HCT116 (cell line): Measurements from ENCODE around the gene MERTK.

Experiments
- ATF3 ChIP-seq: IDR thresholded peaks from 2 replicates; pipeline ENCODE4 v1.6.1; 2012
- CBX3 ChIP-seq: IDR thresholded peaks from 2 replicates; pipeline ENCODE4 v1.6.1; 2012; ENCODE audit warnings: low read depth
- CTCF ChIP-seq, 3 experiments: fragments of 200-600 bp in 1 of 3; sonication (generic) in 1 of 3; IDR thresholded peaks in 2 of 3; conservative IDR thresholded peaks in 1 of 3; 2 replicates each; pipeline ENCODE4 v1.5.1; 2012 to 2017; ENCODE audit warnings: low read depth in 2 of 3, low read length in 2 of 3, antibody characterized with exemption in 1 of 3, borderline replicate concordance in 1 of 3, control low read depth in 1 of 3, mild to moderate bottlenecking in 1 of 3, mixed read lengths in 1 of 3, mixed run types in 1 of 3, moderate library complexity in 1 of 3; ENCODE audit not compliant: insufficient read depth in 1 of 3
- EGR1 ChIP-seq: IDR thresholded peaks from 2 replicates; pipeline ENCODE4 v1.6.1; 2012; ENCODE audit warnings: low read depth
- EZH2 ChIP-seq: fragments of 200-600 bp; sonication (generic); IDR thresholded peaks from 2 replicates; pipeline ENCODE4 v1.6.1; 2017; ENCODE audit warnings: antibody characterized with exemption, mixed run types
- JUND ChIP-seq: IDR thresholded peaks from 2 replicates; pipeline ENCODE4 v1.6.1; 2012
- POLR2A ChIP-seq: IDR thresholded peaks from 2 replicates; pipeline ENCODE4 v1.7.0; 2011; ENCODE audit warnings: borderline replicate concordance; ENCODE audit not compliant: insufficient read depth, insufficient read length; ENCODE audit errors: extremely low read depth
- RAD21 ChIP-seq: IDR thresholded peaks from 2 replicates; pipeline ENCODE4 v1.6.1; 2012; ENCODE audit warnings: low read depth, mild to moderate bottlenecking
- REST ChIP-seq: IDR thresholded peaks from 2 replicates; pipeline ENCODE4 v1.6.1; 2012; ENCODE audit warnings: low read depth
- SRF ChIP-seq: IDR thresholded peaks from 2 replicates; pipeline ENCODE4 v1.6.1; 2012; ENCODE audit warnings: low read depth
- YY1 ChIP-seq: IDR thresholded peaks from 2 replicates; pipeline ENCODE4 v1.6.1; 2011; ENCODE audit warnings: low read length, low read depth, moderate library complexity, mild to moderate bottlenecking; ENCODE audit not compliant: insufficient replicate concordance; ENCODE audit errors: extremely low read depth
- ZFX ChIP-seq: fragments of 450-650 bp; IDR thresholded peaks from 2 replicates; pipeline ENCODE4 v1.6.1; 2017
- TF ChIP-seq, protein P1 (sequence below): IDR thresholded peaks from 2 replicates; pipeline ENCODE4 v1.6.1; 2012

- TF ChIP-seq CTCF (IDR thresholded peaks at IDR 0.05 in 2 of 3, conservative IDR thresholded peaks at IDR 0.05 in 1 of 3; ENCODE audit: borderline replicate concordance in 1 of 3, insufficient read depth in 1 of 3, low read depth in 2 of 3, low read length in 2 of 3) (no peak), ATF3 (no peak), EZH2 (no peak), ZFX (no peak), RAD21 (no peak), POLR2A (no peak), YY1 (no peak), JUND (no peak), CBX3 (peak; percentile 54; the same call in 1 of the 2 replicates), REST (no peak), SRF (no peak), EGR1 (no peak)
- TF ChIP-seq, protein P1, sequence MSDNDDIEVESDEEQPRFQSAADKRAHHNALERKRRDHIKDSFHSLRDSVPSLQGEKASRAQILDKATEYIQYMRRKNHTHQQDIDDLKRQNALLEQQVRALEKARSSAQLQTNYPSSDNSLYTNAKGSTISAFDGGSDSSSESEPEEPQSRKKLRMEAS, result no peak
These were observed 78.8 kb downstream of the MERTK start for GRCh38 chr2:111977240-111977639.
